Esophagus squamous epithelium (tissue), 5 donors: ENCODE data around the gene MT2A. TPM values are rescaled to one million over a fixed set of nuclear protein-coding genes. Genes with fewer than 3 reads are reported as not detected.

Experiments used
- DNase-seq: peaks from one replicate; lab custom pipeline; 2025; lab: John Stamatoyannopoulos, UW
- H3K27ac ChIP-seq, 4 donors: fragments of 200-600 bp; sonication (generic); one replicate each; pipeline ENCODE4 v1.5.1; 2016 to 2019; ENCODE audit warnings: mild to moderate bottlenecking in 1 of 4
- H3K27me3 ChIP-seq, 4 donors: fragments of 200-600 bp; sonication (generic); 1 replicate in 3 of 4; 2 replicates in 1 of 4; pipeline versions ENCODE4 v1.5.1 to v1.6.0; 2017 to 2021; ENCODE audit warnings: antibody characterized with exemption in 1 of 4
- H3K36me3 ChIP-seq, 3 donors: fragments of 200-600 bp; sonication (generic); one replicate each; pipeline ENCODE4 v1.5.1; 2016 to 2019
- H3K4me1 ChIP-seq, 3 donors: fragments of 200-600 bp; sonication (generic); one replicate each; pipeline ENCODE4 v1.5.1; 2017 to 2019
- H3K4me3 ChIP-seq, 4 donors: fragments of 200-600 bp; sonication (generic); 1 replicate in 3 of 4; 2 replicates in 1 of 4; pipeline ENCODE4 v1.5.1; 2016 to 2019; ENCODE audit warnings: mild to moderate bottlenecking in 2 of 4, moderate library complexity in 1 of 4
- H3K9me3 ChIP-seq, 3 donors: fragments of 200-600 bp; sonication (generic); one replicate each; pipeline ENCODE4 v1.5.1; 2016 to 2019
- CTCF ChIP-seq, 6 experiments: fragments of 450-650 bp in 4 of 6; fragments of 200-600 bp in 2 of 6; sonication (generic) in 2 of 6; IDR thresholded peaks; one replicate each; pipeline ENCODE4 v1.5.1; 2016 to 2019; ENCODE audit warnings: antibody characterized with exemption in 6 of 6, mild to moderate bottlenecking in 4 of 6, moderate library complexity in 4 of 6
- POLR2A ChIP-seq, 4 donors: fragments of 450-650 bp; IDR thresholded peaks; one replicate each; pipeline ENCODE4 v1.6.1; 2017; ENCODE audit warnings: antibody characterized with exemption in 4 of 4, mild to moderate bottlenecking in 4 of 4, moderate library complexity in 3 of 4
- WGBS, 2 donors: methylation state at CpG; one replicate each; pipeline ENCODE4 v1.1.5; 2018; 5-methylcytosine and 5-hydroxymethylcytosine counted together
- intact Hi-C: fragments of 100-400 bp; cut with DNase I; formaldehyde crosslinking; loops from one replicate; pipeline ENCODE4 v1.15.0; 2022
- total RNA-seq, 4 donors: library from RNA; depleted of rRNA; stranded (reverse); fragments of >200 nt; gene quantifications; one replicate each; pipeline ENCODE4 v1.1.0, GENCODE V29; 2016
- donor health status: DM: yes; HTN: yes; CAD: no.

Gene MT2A
- total RNA-seq, result 100 to 1,000 TPM in 2 of 4 donors, 10 to 100 TPM in 2; 76.5 to 157 (median 96.2) TPM

DNA sequence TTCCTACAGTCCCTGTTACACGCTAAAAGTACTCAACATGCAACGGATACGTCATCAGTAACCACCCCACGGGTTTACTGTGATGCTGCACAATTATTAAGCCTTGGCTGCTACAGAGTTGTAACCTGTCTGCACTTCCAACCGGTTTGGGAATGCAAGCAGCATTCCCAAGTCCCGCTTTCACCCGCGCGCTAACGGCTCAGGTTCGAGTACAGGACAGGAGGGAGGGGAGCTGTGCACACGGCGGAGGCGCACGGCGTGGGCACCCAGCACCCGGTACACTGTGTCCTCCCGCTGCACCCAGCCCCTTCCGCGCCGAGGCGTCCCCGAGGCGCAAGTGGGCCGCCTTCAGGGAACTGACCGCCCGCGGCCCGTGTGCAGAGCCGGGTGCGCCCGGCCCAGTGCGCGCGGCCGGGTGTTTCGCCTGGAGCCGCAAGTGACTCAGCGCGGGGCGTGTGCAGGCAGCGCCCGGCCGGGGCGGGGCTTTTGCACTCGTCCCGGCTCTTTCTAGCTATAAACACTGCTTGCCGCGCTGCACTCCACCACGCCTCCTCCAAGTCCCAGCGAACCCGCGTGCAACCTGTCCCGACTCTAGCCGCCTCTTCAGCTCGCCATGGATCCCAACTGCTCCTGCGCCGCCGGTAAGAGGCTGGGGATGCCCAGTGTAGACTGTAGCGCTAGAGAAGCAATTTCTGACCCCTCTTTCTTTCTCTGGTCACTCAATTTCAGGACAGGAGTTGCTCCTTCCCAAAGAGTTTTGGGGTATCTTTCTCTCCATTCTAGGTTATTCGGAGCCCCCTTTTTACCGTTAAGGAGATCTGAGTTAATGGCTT lies at the start of gene MT2A:
Gene MT2A, plus strand, starts transcription at position 542 of the 833 bp plus-strand sequence. Its CDS starts 72 bp downstream, at position 614.
- peak within 1 kb of the TSS; percentile 39 to 66 (median 62) for H3K4me3 ChIP-seq
- H3K9me3 ChIP-seq, result no peaks in the 10 kb centered on the region
- H3K27ac ChIP-seq, result peak within 1 kb of the TSS; percentile 82 to 95 (median 90)
- intact Hi-C loops, result loop anchor here (10.0 kb wide), 1 partner anchor 87 kb away; no protein-coding TSS in a partner anchor
- peak; percentile 62 for DNase-seq
- TF ChIP-seq CTCF (IDR thresholded peaks at IDR 0.05), result no peak
- peak in 3 of 4 donors; percentile 49 to 98 (median 91) for TF ChIP-seq POLR2A (IDR thresholded peaks at IDR 0.05)
- peaks cover 39 to 69% (median 49%) of the 10 kb centered on the region in 3 donors for H3K4me1 ChIP-seq
- H3K36me3 ChIP-seq, result no peaks in the 10 kb centered on the region
- no peaks in the 10 kb centered on the region for H3K27me3 ChIP-seq
- WGBS, 2 donors, result 4 to 6% methylated on average over 16 to 23 of the region's 62 CpGs

GRCh38 chr16:56559109-56559508 lies 49.3 kb upstream of the MT2A start:
- H3K27me3 ChIP-seq, result peaks cover 0 to 26% (median 0%) of the 10 kb centered on the region in 4 donors
- no peak overlapping the region for H3K27ac ChIP-seq
- intact Hi-C loops, result no loop called here
- TF ChIP-seq CTCF (IDR thresholded peaks at IDR 0.05) (no peak), POLR2A (IDR thresholded peaks at IDR 0.05) (no peak)
- WGBS, 2 donors, result 88 to 96% methylated on average over 4 of the region's 4 CpGs
- no peaks in the 10 kb centered on the region for H3K36me3 ChIP-seq
- DNase-seq, result no peak
- no peaks in the 10 kb centered on the region for H3K9me3 ChIP-seq
- H3K4me3 ChIP-seq, result no peak overlapping the region
- no peaks in the 10 kb centered on the region for H3K4me1 ChIP-seq

DNA sequence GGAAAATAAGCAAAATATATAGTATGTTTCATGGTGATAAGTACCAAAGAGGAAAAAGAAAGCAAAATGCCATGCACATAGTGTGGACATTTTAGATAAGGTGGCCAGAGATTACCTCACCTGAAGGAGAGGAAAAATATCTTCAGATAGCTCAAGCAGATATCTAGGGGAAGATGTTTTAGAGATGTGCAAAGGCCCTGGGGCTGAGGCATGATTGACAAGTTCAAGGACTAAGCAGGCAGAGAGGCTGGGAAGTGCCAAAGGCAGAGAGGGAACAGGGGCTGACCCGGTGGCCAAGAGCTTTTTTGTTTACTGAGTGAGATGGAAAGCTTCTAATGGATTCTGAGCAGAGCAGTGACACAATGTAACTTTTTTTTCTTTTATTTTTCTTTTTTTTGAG lies 47.9 kb upstream of the MT2A start:
- WGBS, 2 donors, result 38 to 56% methylated on average over 1 of the region's 1 CpG
- Histone ChIP-seq H3K36me3 (no peaks in the 10 kb centered on the region), H3K9me3 (no peaks in the 10 kb centered on the region), H3K27me3 (peaks cover 0 to 28% (median 0%) of the 10 kb centered on the region in 4 donors), H3K27ac (no peak overlapping the region), H3K4me1 (peaks cover 0 to 8% (median 0%) of the 10 kb centered on the region in 3 donors), H3K4me3 (no peak overlapping the region)
- TF ChIP-seq POLR2A (IDR thresholded peaks at IDR 0.05) (no peak), CTCF (IDR thresholded peaks at IDR 0.05) (no peak)
- intact Hi-C loops, result no loop called here
- DNase-seq, result no peak

- WGBS, 2 donors, result 78 to 100% methylated on average over 1 of the region's 1 CpG
- Histone ChIP-seq H3K27ac (no peak overlapping the region), H3K27me3 (peaks cover 0 to 34% (median 0%) of the 10 kb centered on the region in 4 donors), H3K9me3 (no peaks in the 10 kb centered on the region), H3K36me3 (no peaks in the 10 kb centered on the region), H3K4me1 (peaks cover 0 to 8% (median 0%) of the 10 kb centered on the region in 3 donors), H3K4me3 (no peak overlapping the region)
- no peak for TF ChIP-seq POLR2A (IDR thresholded peaks at IDR 0.05)
- TF ChIP-seq CTCF (IDR thresholded peaks at IDR 0.05), result no peak
- intact Hi-C loops, result no loop called here
- DNase-seq, result no peak
Observed at GRCh38 chr16:56561126-56561525, 47.3 kb upstream of the MT2A start.
